ENCODE data around the gene ZNF827. TPM values are rescaled to one million over a fixed set of nuclear protein-coding genes. Genes with fewer than 3 reads are reported as not detected.

ZNF827 gene
- polyA plus RNA-seq, 1 donor from 2014 or later = 12.1 TPM

DNA sequence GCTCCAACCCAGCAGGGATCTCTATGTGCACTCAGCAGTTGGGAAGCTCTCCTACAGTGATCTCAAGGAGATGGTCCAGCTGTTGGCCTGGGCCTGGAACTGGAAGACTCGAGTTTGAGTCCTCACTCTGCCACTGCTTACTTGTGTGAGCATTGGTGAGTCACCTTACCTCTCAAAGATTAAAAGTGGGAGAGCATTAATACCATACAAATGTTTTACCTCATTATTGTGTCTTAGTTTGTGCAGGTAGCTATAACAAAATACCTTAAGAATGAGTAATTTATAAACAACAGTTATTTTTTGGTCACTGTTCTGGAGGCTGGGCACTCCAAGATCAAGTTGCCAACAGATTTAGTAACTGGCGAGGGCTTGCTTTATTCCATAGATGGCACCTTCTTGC is 21.4 kb upstream of the ZNF827 start:
- Histone ChIP-seq H3K9me2 (ENCODE audit: insufficient read depth, low read length) (no peaks in the 10 kb centered on the region), H4K20me1 (ENCODE audit: insufficient read depth) (no peaks in the 10 kb centered on the region), H3K27ac (ENCODE audit: low read length) (no peak overlapping the region), H3K79me2 (replicated peaks; ENCODE audit: insufficient read depth, low read length) (no peaks in the 10 kb centered on the region), H3K27me3 (ENCODE audit: insufficient read depth, low read depth, low read length) (no peaks in the 10 kb centered on the region), H3K36me3 (ENCODE audit: insufficient read depth, low read length) (no peaks in the 10 kb centered on the region), H3K9me3 (ENCODE audit: low read length) (no peaks in the 10 kb centered on the region), H3K4me2 (ENCODE audit: low read length) (no peak overlapping the region), H2AFZ (ENCODE audit: low read depth, low read length) (no peak overlapping the region), H3F3A (ENCODE audit: insufficient read depth, low read length, poor library complexity, severe bottlenecking) (no peaks in the 10 kb centered on the region), H3K9ac (ENCODE audit: low read length) (no peak overlapping the region), H3K4me3 (ENCODE audit: low read length) (no peak overlapping the region)
- TF ChIP-seq, protein P1, sequence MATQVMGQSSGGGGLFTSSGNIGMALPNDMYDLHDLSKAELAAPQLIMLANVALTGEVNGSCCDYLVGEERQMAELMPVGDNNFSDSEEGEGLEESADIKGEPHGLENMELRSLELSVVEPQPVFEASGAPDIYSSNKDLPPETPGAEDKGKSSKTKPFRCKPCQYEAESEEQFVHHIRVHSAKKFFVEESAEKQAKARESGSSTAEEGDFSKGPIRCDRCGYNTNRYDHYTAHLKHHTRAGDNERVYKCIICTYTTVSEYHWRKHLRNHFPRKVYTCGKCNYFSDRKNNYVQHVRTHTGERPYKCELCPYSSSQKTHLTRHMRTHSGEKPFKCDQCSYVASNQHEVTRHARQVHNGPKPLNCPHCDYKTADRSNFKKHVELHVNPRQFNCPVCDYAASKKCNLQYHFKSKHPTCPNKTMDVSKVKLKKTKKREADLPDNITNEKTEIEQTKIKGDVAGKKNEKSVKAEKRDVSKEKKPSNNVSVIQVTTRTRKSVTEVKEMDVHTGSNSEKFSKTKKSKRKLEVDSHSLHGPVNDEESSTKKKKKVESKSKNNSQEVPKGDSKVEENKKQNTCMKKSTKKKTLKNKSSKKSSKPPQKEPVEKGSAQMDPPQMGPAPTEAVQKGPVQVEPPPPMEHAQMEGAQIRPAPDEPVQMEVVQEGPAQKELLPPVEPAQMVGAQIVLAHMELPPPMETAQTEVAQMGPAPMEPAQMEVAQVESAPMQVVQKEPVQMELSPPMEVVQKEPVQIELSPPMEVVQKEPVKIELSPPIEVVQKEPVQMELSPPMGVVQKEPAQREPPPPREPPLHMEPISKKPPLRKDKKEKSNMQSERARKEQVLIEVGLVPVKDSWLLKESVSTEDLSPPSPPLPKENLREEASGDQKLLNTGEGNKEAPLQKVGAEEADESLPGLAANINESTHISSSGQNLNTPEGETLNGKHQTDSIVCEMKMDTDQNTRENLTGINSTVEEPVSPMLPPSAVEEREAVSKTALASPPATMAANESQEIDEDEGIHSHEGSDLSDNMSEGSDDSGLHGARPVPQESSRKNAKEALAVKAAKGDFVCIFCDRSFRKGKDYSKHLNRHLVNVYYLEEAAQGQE (IDR thresholded peaks at IDR 0.05; ENCODE audit: borderline replicate concordance) = no peak
- TF ChIP-seq POLR2AphosphoS5 (IDR thresholded peaks at IDR 0.05) (no peak), EP300 (conservative IDR thresholded peaks at IDR 0.05; ENCODE audit: poor library complexity, severe bottlenecking) (no peak), SMC3 (conservative IDR thresholded peaks at IDR 0.05; ENCODE audit: poor library complexity) (no peak), RAD21 (conservative IDR thresholded peaks at IDR 0.05) (no peak), TAF1 (IDR thresholded peaks at IDR 0.05; ENCODE audit: low read depth) (no peak), EZH2 (IDR thresholded peaks at IDR 0.05; ENCODE audit: borderline replicate concordance, insufficient read depth, low read length, poor library complexity, severe bottlenecking) (no peak), MXI1 (conservative IDR thresholded peaks at IDR 0.05; ENCODE audit: poor library complexity, severe bottlenecking) (no peak)
- TF ChIP-seq, protein P2, sequence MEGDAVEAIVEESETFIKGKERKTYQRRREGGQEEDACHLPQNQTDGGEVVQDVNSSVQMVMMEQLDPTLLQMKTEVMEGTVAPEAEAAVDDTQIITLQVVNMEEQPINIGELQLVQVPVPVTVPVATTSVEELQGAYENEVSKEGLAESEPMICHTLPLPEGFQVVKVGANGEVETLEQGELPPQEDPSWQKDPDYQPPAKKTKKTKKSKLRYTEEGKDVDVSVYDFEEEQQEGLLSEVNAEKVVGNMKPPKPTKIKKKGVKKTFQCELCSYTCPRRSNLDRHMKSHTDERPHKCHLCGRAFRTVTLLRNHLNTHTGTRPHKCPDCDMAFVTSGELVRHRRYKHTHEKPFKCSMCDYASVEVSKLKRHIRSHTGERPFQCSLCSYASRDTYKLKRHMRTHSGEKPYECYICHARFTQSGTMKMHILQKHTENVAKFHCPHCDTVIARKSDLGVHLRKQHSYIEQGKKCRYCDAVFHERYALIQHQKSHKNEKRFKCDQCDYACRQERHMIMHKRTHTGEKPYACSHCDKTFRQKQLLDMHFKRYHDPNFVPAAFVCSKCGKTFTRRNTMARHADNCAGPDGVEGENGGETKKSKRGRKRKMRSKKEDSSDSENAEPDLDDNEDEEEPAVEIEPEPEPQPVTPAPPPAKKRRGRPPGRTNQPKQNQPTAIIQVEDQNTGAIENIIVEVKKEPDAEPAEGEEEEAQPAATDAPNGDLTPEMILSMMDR (IDR thresholded peaks at IDR 0.05; ENCODE audit: poor library complexity, severe bottlenecking) = no peak

DNA sequence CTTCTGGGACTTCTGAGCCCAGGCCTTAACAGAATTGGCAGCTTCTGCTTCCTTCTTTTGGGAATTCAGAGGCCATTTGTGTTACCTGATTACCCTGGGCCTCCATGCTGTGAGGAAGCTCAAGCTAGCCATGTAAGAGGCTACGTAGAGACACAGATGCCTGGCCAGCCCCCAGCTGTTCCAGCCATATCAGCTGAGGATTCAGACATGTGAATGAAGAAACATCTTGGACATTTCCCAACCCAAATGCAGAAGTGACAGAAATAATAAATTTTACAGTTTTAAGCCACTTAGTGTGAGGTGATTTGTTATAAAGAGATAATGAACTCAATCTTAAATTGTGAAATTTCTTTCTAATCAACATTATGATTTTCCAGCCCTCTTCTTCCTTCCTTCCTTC is 18.7 kb upstream of the ZNF827 start:
- Histone ChIP-seq H3F3A (ENCODE audit: insufficient read depth, low read length, poor library complexity, severe bottlenecking) (no peaks in the 10 kb centered on the region), H3K4me2 (ENCODE audit: low read length) (no peak overlapping the region), H3K4me3 (ENCODE audit: low read length) (no peak overlapping the region), H3K79me2 (replicated peaks; ENCODE audit: insufficient read depth, low read length) (no peaks in the 10 kb centered on the region), H4K20me1 (ENCODE audit: insufficient read depth) (no peaks in the 10 kb centered on the region), H3K27ac (ENCODE audit: low read length) (no peak overlapping the region), H3K9ac (ENCODE audit: low read length) (no peak overlapping the region), H3K36me3 (ENCODE audit: insufficient read depth, low read length) (no peaks in the 10 kb centered on the region), H3K9me2 (ENCODE audit: insufficient read depth, low read length) (no peaks in the 10 kb centered on the region), H3K27me3 (ENCODE audit: insufficient read depth, low read depth, low read length) (no peaks in the 10 kb centered on the region), H3K9me3 (ENCODE audit: low read length) (no peaks in the 10 kb centered on the region), H2AFZ (ENCODE audit: low read depth, low read length) (no peak overlapping the region)
- TF ChIP-seq, protein P2 (IDR thresholded peaks at IDR 0.05; ENCODE audit: poor library complexity, severe bottlenecking) = no peak

All from neural cell (in vitro differentiated cells).